GM12875 (cell line): Measurements from ENCODE around the gene EVL.

Source experiments
- H3K4me3 ChIP-seq: one replicate; pipeline ENCODE4 v1.5.1; 2011; ENCODE audit warnings: low read depth, low read length, control low read depth
- CTCF ChIP-seq: IDR thresholded peaks from 2 replicates; pipeline ENCODE4 v1.5.1; 2011; ENCODE audit warnings: low read depth, mild to moderate bottlenecking, control low read depth, inconsistent platforms, low read length, moderate library complexity, borderline replicate concordance; ENCODE audit not compliant: insufficient read depth

EVL gene

DNA sequence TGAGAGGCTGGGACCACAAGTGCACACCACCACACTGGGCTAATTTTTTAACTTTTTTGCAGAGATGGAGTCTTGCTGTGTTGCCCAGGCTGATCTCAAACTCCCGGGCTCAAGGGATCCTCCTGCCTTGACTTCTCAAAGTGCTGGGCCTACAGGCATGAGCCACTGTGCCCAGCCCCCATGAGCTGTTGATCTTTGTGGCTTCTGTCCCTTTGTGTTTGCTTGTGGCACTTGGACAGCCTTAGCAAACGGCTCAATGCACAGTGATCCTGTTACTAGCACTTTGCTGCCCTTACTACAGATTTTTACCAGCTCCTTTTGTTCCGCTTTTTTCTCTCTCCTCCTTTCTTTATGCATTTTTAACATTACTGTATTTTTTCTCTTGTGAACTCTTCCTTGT, 25.3 kb upstream of the EVL start:
- no peak for TF ChIP-seq CTCF
- no peak overlapping the region for H3K4me3 ChIP-seq

GRCh38 chr14:100041271-100041670, 24.0 kb upstream of the EVL start:
- H3K4me3 ChIP-seq, result no peak overlapping the region
- TF ChIP-seq CTCF, result no peak

DNA sequence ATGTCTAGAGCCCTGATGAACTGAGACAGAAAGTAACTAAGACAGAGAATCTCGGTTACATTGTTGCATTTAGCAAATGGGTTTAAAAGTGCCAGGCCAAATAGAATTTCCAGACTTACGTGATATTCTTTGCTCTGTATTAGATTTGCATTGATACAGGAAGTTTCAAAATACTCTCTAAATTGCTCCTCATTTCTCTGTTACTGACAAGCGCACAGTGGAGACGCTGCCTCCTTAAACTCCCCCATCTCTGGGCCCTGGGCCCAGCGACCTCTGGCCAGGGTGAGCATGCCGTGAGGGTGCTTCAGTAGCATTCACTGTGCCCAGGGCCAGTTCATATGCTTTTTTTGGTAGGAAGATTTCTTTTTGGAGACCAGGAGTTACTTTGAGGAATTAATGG, 22.9 kb upstream of the EVL start:
- H3K4me3 ChIP-seq, result no peak overlapping the region
- no peak for TF ChIP-seq CTCF

DNA sequence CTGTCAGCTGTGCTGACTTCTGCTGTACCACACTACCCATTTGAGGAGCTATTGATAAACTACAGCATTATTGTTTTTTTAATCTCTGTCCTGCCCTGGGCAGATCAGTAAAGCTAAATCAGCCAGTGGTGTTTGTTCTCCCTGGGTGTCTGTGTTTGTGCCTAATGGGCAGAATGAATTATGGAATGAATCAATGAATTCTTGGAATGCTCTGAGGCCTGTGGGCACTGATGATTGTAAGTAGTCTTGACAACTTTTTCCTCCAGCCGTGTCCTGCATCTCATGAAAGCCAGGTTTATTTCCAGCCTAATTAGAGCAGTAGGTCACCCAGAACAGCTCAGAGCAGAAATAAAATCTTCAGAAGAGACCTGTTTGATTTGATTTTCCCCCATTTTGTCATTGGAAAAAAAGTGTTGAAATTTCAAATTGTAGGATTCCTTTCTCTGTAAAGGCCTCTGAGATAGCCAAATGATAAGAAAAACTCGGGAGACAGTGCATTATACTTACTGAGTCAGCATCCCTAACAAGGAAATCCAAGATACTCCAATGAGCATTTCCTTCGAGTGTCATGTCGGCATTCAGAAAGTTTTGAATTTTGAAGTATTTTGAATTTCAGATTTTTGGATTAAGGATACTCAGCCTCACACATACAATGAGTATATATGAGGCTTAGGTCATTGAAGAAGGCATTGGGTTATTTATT, 19.4 kb upstream of the EVL start:
- TF ChIP-seq CTCF, result no peak

DNA sequence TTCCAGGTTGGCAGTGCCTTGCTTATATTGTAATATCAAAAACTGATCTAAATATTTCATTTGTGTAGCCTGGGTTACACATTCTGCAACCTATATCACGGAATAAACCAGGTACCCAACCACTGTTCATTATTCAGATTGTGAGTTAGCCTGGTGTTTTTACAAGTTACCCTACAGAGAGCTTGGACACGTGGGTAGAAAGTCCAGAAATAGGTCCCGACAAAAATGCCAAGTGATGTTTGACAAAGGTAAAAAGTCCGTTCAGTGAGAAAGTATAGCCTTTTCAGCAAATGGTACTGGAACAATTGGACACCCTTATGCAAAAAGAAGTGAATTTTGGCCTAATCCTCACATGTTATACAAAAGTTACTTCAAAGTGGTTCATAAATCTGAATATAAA, 17.6 kb upstream of the EVL start:
- H3K4me3 ChIP-seq, result no peak overlapping the region
- TF ChIP-seq CTCF, result no peak

More for the DNA sequence above, 19.4 kb upstream of the EVL start:
- H3K4me3 ChIP-seq, result no peak overlapping the region

DNA sequence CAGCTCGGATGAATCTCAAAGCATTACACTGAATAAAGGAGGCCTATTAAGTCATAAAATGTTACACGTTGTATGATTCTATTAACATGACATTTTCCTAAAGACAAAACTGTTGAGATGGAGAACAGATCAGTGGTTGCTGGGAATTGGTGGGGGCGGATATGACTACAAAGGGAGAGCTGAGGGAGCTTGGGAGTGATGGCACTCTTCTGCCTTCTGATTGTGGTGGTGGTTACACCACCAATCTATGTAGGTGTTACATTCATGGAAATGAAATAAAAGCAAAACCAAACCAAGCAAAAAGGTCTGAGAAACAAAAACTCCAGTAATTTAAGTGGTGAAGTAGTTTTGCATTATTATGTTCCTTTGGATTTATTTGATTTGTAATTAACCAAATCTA, 16.4 kb upstream of the EVL start:
- no peak overlapping the region for H3K4me3 ChIP-seq
- TF ChIP-seq CTCF, result no peak

GRCh38 chr14:100049220-100049619, 16.0 kb upstream of the EVL start:
- H3K4me3 ChIP-seq, result no peak overlapping the region
- TF ChIP-seq CTCF, result no peak
